Kidney capillary endothelial cell (primary cell): ENCODE data around the gene PTPRN2.

Experiments used
- DNase-seq: peaks from one replicate; pipeline ENCODE4 v3.0.0-alpha.2; 2018; ENCODE audit warnings: low spot score

Gene PTPRN2

GRCh38 chr7:157769526-157770215 lies 818.0 kb downstream of the PTPRN2 start:
- no peak for DNase-seq

GRCh38 chr7:157769086-157769485 lies 818.5 kb downstream of the PTPRN2 start:
- no peak for DNase-seq

- DNase-seq: no peak
Measured at GRCh38 chr7:157768198-157768597, 819.4 kb downstream of the PTPRN2 start.

- no peak for DNase-seq
Measured at GRCh38 chr7:157767506-157768197, 820.0 kb downstream of the PTPRN2 start.

GRCh38 chr7:157766098-157766497 lies 821.5 kb downstream of the PTPRN2 start:
- no peak for DNase-seq

GRCh38 chr7:157764946-157765537 lies 822.6 kb downstream of the PTPRN2 start:
- DNase-seq: no peak

GRCh38 chr7:157764193-157764592 lies 823.4 kb downstream of the PTPRN2 start:
- DNase-seq: no peak

- DNase-seq: no peak
Measured at GRCh38 chr7:157763279-157764000, 824.2 kb downstream of the PTPRN2 start.

GRCh38 chr7:157762824-157763223 lies 824.8 kb downstream of the PTPRN2 start:
- no peak for DNase-seq

- no peak for DNase-seq
Measured at GRCh38 chr7:157760004-157760730, 827.5 kb downstream of the PTPRN2 start.

GRCh38 chr7:157759246-157759805 lies 828.3 kb downstream of the PTPRN2 start:
- DNase-seq: no peak

- no peak for DNase-seq
Measured at GRCh38 chr7:157758468-157759245, 829.0 kb downstream of the PTPRN2 start.

- DNase-seq: no peak
Measured at GRCh38 chr7:157757776-157758467, 829.7 kb downstream of the PTPRN2 start.

- DNase-seq: no peak
Measured at GRCh38 chr7:157757211-157757610, 830.4 kb downstream of the PTPRN2 start.

- DNase-seq: no peak
Measured at GRCh38 chr7:157755741-157756140, 831.9 kb downstream of the PTPRN2 start.

- DNase-seq: no peak
Measured at GRCh38 chr7:157754416-157754790, 833.2 kb downstream of the PTPRN2 start.

- no peak for DNase-seq
Measured at GRCh38 chr7:157753713-157754415, 833.8 kb downstream of the PTPRN2 start.

- no peak for DNase-seq
Measured at GRCh38 chr7:157752832-157753291, 834.8 kb downstream of the PTPRN2 start.

- DNase-seq: no peak
Measured at GRCh38 chr7:157751951-157752673, 835.5 kb downstream of the PTPRN2 start.
